HepG2 (cell line): ENCODE data around the gene RDH12. TPM values are rescaled to one million over a fixed set of nuclear protein-coding genes. Genes with fewer than 3 reads are reported as not detected.
A peak's percentile ranks its signal among the peaks of the same experiment; 100 is the strongest.

Source experiments
- ADNP ChIP-seq: sonication (generic); formaldehyde crosslinking; IDR thresholded peaks from 2 replicates; pipeline ENCODE4 v1.4.0; 2020; ENCODE audit warnings: missing genetic modification reagents
- FOSL2 ChIP-seq: sonication (generic); formaldehyde crosslinking; IDR thresholded peaks from 2 replicates; pipeline ENCODE4 v1.4.0; 2020; ENCODE audit warnings: missing genetic modification reagents
- HNRNPUL1 ChIP-seq: fragments of 200-400 bp; formaldehyde crosslinking; IDR thresholded peaks from 2 replicates; pipeline ENCODE4 v1.6.1; 2017; ENCODE audit warnings: low read depth, mild to moderate bottlenecking, low read length, moderate library complexity
- MATR3 ChIP-seq: sonication (generic); formaldehyde crosslinking; IDR thresholded peaks from 2 replicates; pipeline ENCODE4 v1.4.0; 2020; ENCODE audit warnings: missing genetic modification reagents
- NFE2L2 ChIP-seq: fragments of 150-350 bp; IDR thresholded peaks from 2 replicates; pipeline ENCODE4 v1.6.1; 2014; ENCODE audit warnings: low read length
- RFX5 ChIP-seq: IDR thresholded peaks from 2 replicates; pipeline ENCODE4 v1.6.1; 2011; ENCODE audit warnings: low read depth, low read length, improper control_type of control experiment
- SCMH1 ChIP-seq: sonication (generic); formaldehyde crosslinking; IDR thresholded peaks from 2 replicates; pipeline ENCODE4 v1.9.0; 2021; ENCODE audit warnings: missing genetic modification reagents, mild to moderate bottlenecking, borderline replicate concordance
- SOX6 ChIP-seq, 2 experiments: fragments of 450-650 bp in 1 of 2; sonication (generic) in 1 of 2; formaldehyde crosslinking in 1 of 2; IDR thresholded peaks; 2 replicates each; pipeline versions ENCODE4 v1.4.0 to v1.6.1; 2017 to 2020; ENCODE audit warnings: antibody characterized with exemption in 1 of 2, mild to moderate bottlenecking in 1 of 2, missing genetic modification reagents in 1 of 2
- TOPORS ChIP-seq: sonication (generic); formaldehyde crosslinking; IDR thresholded peaks from 2 replicates; pipeline ENCODE4 v1.8.0; 2023; ENCODE audit warnings: mild to moderate bottlenecking, missing genetic modification reagents
- XRCC5 ChIP-seq: fragments of 200-400 bp; formaldehyde crosslinking; optimal IDR thresholded peaks from 2 replicates; pipeline ENCODE3; 2017; ENCODE audit warnings: mild to moderate bottlenecking, low read length
- ZBTB20 ChIP-seq: sonication (generic); formaldehyde crosslinking; IDR thresholded peaks from 2 replicates; pipeline ENCODE4 v1.8.1; 2023; ENCODE audit warnings: missing genetic modification reagents, low read depth, mild to moderate bottlenecking, borderline replicate concordance
- ZBTB21 ChIP-seq: sonication (generic); formaldehyde crosslinking; IDR thresholded peaks from 2 replicates; pipeline ENCODE4 v1.4.0; 2020; ENCODE audit warnings: missing genetic modification reagents
- ZFAT ChIP-seq: sonication (generic); formaldehyde crosslinking; conservative IDR thresholded peaks from 2 replicates; pipeline ENCODE4 v1.8.1; 2023; ENCODE audit warnings: missing genetic modification reagents, inconsistent platforms
- ZKSCAN8 ChIP-seq: IDR thresholded peaks from 2 replicates; pipeline ENCODE4 v1.6.1; 2016; ENCODE audit warnings: borderline replicate concordance, missing genetic modification reagents, missing compliant biosample characterization
- ZNF24 ChIP-seq: fragments of 450-650 bp; IDR thresholded peaks from 2 replicates; pipeline ENCODE4 v1.6.1; 2017; ENCODE audit warnings: antibody characterized with exemption, mild to moderate bottlenecking
- ZNF468 ChIP-seq: sonication (generic); formaldehyde crosslinking; IDR thresholded peaks from 2 replicates; pipeline ENCODE4 v1.8.0; 2022; ENCODE audit warnings: mild to moderate bottlenecking, moderate library complexity, missing genetic modification reagents
- polyA plus RNA-seq, 8 experiments: library from polyadenylated mRNA; depleted of rRNA in 3 of 8; stranded (reverse) in 7 of 8; unstranded in 1 of 8; fragments of >200 nt; fragmentation: Illumina TruSeq in 4 of 8; extraction: Trizol in 4 of 8; gene quantifications; 2 replicates each; pipeline versions ENCODE4 v1.2.1 to v1.2.3, GENCODE V29; 2011 to 2016; ENCODE audit warnings: low read depth in 4 of 8, missing spikeins in 1 of 8, mixed read lengths in 1 of 8; ENCODE audit not compliant: insufficient read depth in 1 of 8
- total RNA-seq, 5 experiments: library from RNA; depleted of rRNA; stranded (reverse); fragments of >200 nt; fragmentation: Illumina TruSeq; extraction: Trizol; gene quantifications; 2 replicates each; pipeline ENCODE4 v1.2.3, GENCODE V29; 2016; ENCODE audit warnings: low read depth in 1 of 5
- TF ChIP-seq, protein P1 (sequence below): IDR thresholded peaks from 2 replicates; pipeline ENCODE4 v1.6.1; 2016; ENCODE audit warnings: missing compliant biosample characterization, missing genetic modification reagents, borderline replicate concordance
- TF ChIP-seq, protein P2 (sequence below): sonication (generic); formaldehyde crosslinking; conservative IDR thresholded peaks from 2 replicates; pipeline ENCODE4 v1.4.0; 2020; ENCODE audit warnings: missing genetic modification reagents
- TF ChIP-seq, protein P3 (sequence below), 2 experiments: sonication (generic) in 1 of 2; formaldehyde crosslinking in 1 of 2; IDR thresholded peaks; 2 replicates each; pipeline versions ENCODE4 v1.4.0 to v1.6.1; 2018 to 2020; ENCODE audit warnings: missing genetic modification reagents in 2 of 2, borderline replicate concordance in 1 of 2, low read depth in 1 of 2, mild to moderate bottlenecking in 1 of 2, missing biosample characterization in 1 of 2
- TF ChIP-seq, protein P4 (sequence below): sonication (generic); formaldehyde crosslinking; IDR thresholded peaks from 2 replicates; pipeline ENCODE4 v1.4.0; 2020; ENCODE audit warnings: mild to moderate bottlenecking, missing genetic modification reagents
- TF ChIP-seq, protein P5 (sequence below): fragments of 450-650 bp; IDR thresholded peaks from 2 replicates; pipeline ENCODE4 v1.6.1; 2017
- TF ChIP-seq, protein P6 (sequence below): sonication (generic); IDR thresholded peaks from 2 replicates; pipeline ENCODE4 v1.6.1; 2016; ENCODE audit warnings: low read depth, borderline replicate concordance

The RDH12 gene
- total and polyA plus RNA-seq, 2 of the 13 experiments (the other 11 are each of a cell fraction or from before 2014, with no cell fraction given) = 1.6 to 2.1 TPM

DNA sequence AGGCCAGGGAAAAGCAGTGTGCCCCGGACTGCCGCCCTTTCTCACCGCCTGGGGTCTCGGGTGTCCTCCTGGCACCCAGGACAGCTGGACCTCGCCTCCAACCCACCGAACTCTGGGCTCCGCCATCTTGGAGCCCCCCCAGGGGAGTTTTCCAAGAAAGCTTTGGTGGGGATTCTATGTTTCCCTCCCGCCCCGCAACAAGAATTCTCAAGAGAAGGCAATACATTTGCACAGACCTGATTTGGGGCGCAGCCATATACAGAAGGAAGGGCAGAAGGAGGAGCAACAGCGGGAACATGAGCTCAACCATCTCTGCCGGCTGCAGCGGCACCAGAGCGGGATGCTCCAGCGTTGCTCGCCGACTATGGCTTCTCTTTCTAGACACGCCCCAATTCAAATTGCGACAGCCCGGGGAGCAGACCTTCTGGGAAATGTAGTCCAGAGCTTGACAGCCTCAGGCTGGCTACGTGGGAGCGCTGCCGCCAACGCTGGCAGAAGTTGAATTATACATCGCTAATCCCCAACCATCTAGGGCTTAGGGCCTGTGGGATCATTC, 6.2 kb upstream of the RDH12 start, which contains the start of gene RDH11 (continued):
- TF ChIP-seq SOX6 (IDR thresholded peaks at IDR 0.05) (no peak), SOX6 (CRISPR knock-in tag; IDR thresholded peaks at IDR 0.05) (peak; percentile 39), FOSL2 (peak; percentile 41; the same call in 1 of the 2 replicates), HNRNPUL1 (no peak), ZFAT (no peak), SCMH1 (CRISPR knock-in tag) (no peak), ZNF468 (no peak), ZBTB20 (CRISPR knock-in tag) (no peak), ZBTB21 (CRISPR knock-in tag) (no peak), ZKSCAN8 (no peak), MATR3 (CRISPR knock-in tag) (no peak), ADNP (no peak), XRCC5 (no peak), NFE2L2 (no peak), ZNF24 (no peak), TOPORS (CRISPR knock-in tag) (no peak), RFX5 (no peak)
- TF ChIP-seq, protein P1, sequence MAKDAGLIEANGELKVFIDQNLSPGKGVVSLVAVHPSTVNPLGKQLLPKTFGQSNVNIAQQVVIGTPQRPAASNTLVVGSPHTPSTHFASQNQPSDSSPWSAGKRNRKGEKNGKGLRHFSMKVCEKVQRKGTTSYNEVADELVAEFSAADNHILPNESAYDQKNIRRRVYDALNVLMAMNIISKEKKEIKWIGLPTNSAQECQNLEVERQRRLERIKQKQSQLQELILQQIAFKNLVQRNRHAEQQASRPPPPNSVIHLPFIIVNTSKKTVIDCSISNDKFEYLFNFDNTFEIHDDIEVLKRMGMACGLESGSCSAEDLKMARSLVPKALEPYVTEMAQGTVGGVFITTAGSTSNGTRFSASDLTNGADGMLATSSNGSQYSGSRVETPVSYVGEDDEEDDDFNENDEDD = no peak
- TF ChIP-seq, protein P2, sequence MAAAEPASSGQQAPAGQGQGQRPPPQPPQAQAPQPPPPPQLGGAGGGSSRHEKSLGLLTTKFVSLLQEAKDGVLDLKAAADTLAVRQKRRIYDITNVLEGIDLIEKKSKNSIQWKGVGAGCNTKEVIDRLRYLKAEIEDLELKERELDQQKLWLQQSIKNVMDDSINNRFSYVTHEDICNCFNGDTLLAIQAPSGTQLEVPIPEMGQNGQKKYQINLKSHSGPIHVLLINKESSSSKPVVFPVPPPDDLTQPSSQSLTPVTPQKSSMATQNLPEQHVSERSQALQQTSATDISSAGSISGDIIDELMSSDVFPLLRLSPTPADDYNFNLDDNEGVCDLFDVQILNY = no peak
- TF ChIP-seq, protein P3, sequence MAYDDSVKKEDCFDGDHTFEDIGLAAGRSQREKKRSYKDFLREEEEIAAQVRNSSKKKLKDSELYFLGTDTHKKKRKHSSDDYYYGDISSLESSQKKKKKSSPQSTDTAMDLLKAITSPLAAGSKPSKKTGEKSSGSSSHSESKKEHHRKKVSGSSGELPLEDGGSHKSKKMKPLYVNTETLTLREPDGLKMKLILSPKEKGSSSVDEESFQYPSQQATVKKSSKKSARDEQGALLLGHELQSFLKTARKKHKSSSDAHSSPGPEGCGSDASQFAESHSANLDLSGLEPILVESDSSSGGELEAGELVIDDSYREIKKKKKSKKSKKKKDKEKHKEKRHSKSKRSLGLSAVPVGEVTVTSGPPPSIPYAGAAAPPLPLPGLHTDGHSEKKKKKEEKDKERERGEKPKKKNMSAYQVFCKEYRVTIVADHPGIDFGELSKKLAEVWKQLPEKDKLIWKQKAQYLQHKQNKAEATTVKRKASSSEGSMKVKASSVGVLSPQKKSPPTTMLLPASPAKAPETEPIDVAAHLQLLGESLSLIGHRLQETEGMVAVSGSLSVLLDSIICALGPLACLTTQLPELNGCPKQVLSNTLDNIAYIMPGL (CRISPR knock-in tag; IDR thresholded peaks at IDR 0.05; ENCODE audit: borderline replicate concordance in 1 of 2, low read depth in 1 of 2) = peak in 1 of 2 experiments; percentile 63; a peak in 2 of 4 replicates
- TF ChIP-seq, protein P4, sequence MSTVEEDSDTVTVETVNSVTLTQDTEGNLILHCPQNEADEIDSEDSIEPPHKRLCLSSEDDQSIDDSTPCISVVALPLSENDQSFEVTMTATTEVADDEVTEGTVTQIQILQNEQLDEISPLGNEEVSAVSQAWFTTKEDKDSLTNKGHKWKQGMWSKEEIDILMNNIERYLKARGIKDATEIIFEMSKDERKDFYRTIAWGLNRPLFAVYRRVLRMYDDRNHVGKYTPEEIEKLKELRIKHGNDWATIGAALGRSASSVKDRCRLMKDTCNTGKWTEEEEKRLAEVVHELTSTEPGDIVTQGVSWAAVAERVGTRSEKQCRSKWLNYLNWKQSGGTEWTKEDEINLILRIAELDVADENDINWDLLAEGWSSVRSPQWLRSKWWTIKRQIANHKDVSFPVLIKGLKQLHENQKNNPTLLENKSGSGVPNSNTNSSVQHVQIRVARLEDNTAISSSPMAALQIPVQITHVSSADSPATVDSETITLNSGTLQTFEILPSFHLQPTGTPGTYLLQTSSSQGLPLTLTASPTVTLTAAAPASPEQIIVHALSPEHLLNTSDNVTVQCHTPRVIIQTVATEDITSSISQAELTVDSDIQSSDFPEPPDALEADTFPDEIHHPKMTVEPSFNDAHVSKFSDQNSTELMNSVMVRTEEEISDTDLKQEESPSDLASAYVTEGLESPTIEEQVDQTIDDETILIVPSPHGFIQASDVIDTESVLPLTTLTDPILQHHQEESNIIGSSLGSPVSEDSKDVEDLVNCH (CRISPR knock-in tag) = no peak
- TF ChIP-seq, protein P5, sequence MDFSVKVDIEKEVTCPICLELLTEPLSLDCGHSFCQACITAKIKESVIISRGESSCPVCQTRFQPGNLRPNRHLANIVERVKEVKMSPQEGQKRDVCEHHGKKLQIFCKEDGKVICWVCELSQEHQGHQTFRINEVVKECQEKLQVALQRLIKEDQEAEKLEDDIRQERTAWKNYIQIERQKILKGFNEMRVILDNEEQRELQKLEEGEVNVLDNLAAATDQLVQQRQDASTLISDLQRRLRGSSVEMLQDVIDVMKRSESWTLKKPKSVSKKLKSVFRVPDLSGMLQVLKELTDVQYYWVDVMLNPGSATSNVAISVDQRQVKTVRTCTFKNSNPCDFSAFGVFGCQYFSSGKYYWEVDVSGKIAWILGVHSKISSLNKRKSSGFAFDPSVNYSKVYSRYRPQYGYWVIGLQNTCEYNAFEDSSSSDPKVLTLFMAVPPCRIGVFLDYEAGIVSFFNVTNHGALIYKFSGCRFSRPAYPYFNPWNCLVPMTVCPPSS = no peak
- TF ChIP-seq, protein P6, sequence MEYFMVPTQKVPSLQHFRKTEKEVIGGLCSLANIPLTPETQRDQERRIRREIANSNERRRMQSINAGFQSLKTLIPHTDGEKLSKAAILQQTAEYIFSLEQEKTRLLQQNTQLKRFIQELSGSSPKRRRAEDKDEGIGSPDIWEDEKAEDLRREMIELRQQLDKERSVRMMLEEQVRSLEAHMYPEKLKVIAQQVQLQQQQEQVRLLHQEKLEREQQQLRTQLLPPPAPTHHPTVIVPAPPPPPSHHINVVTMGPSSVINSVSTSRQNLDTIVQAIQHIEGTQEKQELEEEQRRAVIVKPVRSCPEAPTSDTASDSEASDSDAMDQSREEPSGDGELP = no peak
